Activated T-cell treated with anti-CD3 and anti-CD28 coated beads, Interleukin-2, amount 50 U/mL, for 72 hours (primary cell): ENCODE measurements around the gene BDKRB1. TPM values are rescaled to one million over a fixed set of nuclear protein-coding genes. Genes with fewer than 3 reads are reported as not detected.

Source experiments
- ATAC-seq, 2 donors: fragments of 150-1000 bp; cut with Tn5 transposase; replicated peaks in 1 of 2; 2 replicates each; pipeline ENCODE4 v1.10.0; 2021; ENCODE audit warnings: moderate library complexity in 2 of 2, mild to moderate bottlenecking in 1 of 2
- DNase-seq, 2 donors: peaks; one replicate each; pipeline ENCODE4 v3.0.0; 2021 to 2022; ENCODE audit warnings: mixed read lengths in 1 of 2
- H3K27ac Mint-ChIP-seq: one replicate; pipeline ENCODE4 v1.8.0; 2022; ENCODE audit warnings: mild to moderate bottlenecking, moderate library complexity, mixed read lengths
- H3K27me3 Mint-ChIP-seq: one replicate; pipeline ENCODE4 v1.8.0; 2022; ENCODE audit warnings: low read depth, mixed read lengths
- H3K36me3 Mint-ChIP-seq, 2 donors: one replicate each; pipeline ENCODE4 v1.8.0; 2022; ENCODE audit warnings: mixed read lengths in 2 of 2, mild to moderate bottlenecking in 1 of 2; ENCODE audit not compliant: insufficient read depth in 2 of 2
- H3K4me1 Mint-ChIP-seq: one replicate; pipeline ENCODE4 v1.8.0; 2022; ENCODE audit warnings: low read depth, mixed read lengths
- H3K4me3 Mint-ChIP-seq, 2 donors: one replicate each; pipeline ENCODE4 v1.8.0; 2022; ENCODE audit warnings: mild to moderate bottlenecking in 2 of 2, mixed read lengths in 2 of 2, moderate library complexity in 2 of 2
- H3K9me3 Mint-ChIP-seq, 2 donors: one replicate each; pipeline ENCODE4 v1.8.0; 2022; ENCODE audit warnings: mixed read lengths in 2 of 2
- total RNA-seq, 2 donors: library from RNA; stranded (reverse); gene quantifications; one replicate each; pipeline ENCODE4 v1.2.3, GENCODE V29; 2022

Gene BDKRB1
- total RNA-seq, 2 donors from 2014 or later: not detected

DNA sequence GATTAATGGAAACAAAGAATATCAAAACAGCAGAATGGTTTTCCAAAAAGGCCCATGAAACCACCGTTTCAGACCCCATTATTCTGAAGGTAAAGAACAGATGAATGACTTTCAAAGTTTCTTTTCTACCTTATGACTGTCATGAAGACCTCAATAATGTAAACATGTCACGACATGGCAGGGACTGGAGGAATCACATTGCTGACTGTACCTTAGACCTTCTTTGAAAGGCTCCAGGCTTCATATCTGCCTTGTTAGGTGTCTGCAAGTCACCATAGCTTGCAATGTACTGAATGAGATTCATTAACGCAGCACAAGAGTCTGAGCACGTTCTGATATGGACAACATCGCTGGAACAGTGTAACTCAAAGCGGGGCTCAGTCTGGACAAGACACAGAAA is 54.9 kb downstream of the BDKRB1 start:
- Mint-ChIP-seq H3K4me3 (no peak overlapping the region), H3K27me3 (no peaks in the 10 kb centered on the region), H3K9me3 (no peaks in the 10 kb centered on the region), H3K36me3 (peaks cover 6 to 35% of the 10 kb centered on the region in 2 donors), H3K4me1 (no peaks in the 10 kb centered on the region), H3K27ac (no peak overlapping the region)
- DNase-seq: no peak
- ATAC-seq: no peak

Other genes with a start within 250 kb of the BDKRB1 start
- 1 to 10 TPM; 2.1 to 3.4 TPM for gene C14orf132, start 216.8 kb upstream of the BDKRB1 start, total RNA-seq
- gene BDKRB2, start 51.4 kb upstream of the BDKRB1 start, total RNA-seq: not detected
- gene ATG2B, start 107.1 kb downstream of the BDKRB1 start, total RNA-seq: 10 to 100 TPM; 22.9 to 28.3 TPM
- 10 to 100 TPM; 22.5 to 22.6 TPM for gene GSKIP, start 107.3 kb downstream of the BDKRB1 start, total RNA-seq
- under 1 TPM; 0.81 to 0.86 TPM for gene AK7, start 135.9 kb downstream of the BDKRB1 start, total RNA-seq
- gene PAPOLA, start 246.2 kb downstream of the BDKRB1 start, total RNA-seq: 100 to 1,000 TPM; 124 to 143 TPM